ENCODE results near the gene ADRA1B. TPM values are rescaled to one million over a fixed set of nuclear protein-coding genes. Genes with fewer than 3 reads are reported as not detected.

Gene ADRA1B
- total and polyA plus RNA-seq, 2 of the 8 experiments (the other 6 are each of a cell fraction or from before 2014, with no cell fraction given): not detected

DNA sequence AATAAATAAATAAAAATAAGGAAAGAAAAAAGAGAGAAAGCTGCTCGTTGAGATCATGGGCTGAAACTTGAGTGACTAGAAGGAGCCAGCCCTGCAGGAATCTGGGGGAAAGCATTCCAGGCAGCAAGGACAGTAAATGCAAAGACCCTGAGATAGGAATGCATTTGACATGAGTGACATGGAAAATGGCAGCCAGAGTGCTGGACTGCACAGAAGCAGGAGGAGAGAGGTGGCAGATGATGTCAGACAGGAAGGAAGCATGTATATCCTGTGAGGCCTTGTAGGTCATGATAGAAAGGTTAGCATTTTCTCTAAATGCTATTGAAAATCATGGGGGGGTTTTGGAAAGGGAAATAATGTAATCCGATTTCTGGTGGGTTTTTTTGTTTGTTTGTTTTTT is 29.1 kb downstream of the ADRA1B start:
- 78% methylated on average over 2 of the region's 2 CpGs; no CpG with 5 or more reads in 1 of the 2 experiments for WGBS, 2 experiments (ENCODE audit: extremely low coverage in 1 of 2, insufficient coverage in 1 of 2, insufficient read length in 1 of 2, insufficient replicate concordance in 2 of 2, low coverage in 1 of 2, low lambda C conversion rate in 2 of 2, missing lambda C conversion rate in 1 of 2)
- ChIA-PET POLR2A (ENCODE audit: partially characterized antibody) (no interaction called here), CTCF (ENCODE audit: partially characterized antibody) (interaction anchor here (1.0 to 1.1 kb wide), 2 partner anchors 10 to 46 kb away, joined by 3 read pairs; no protein-coding TSS in a partner anchor)
- H3K79me1 ChIP-seq (ENCODE audit: low read depth, low read length): no peaks in the 10 kb centered on the region
- no peak overlapping the region for H2BK12ac ChIP-seq (ENCODE audit: low read depth, low read length)
- H3K23me2 ChIP-seq (ENCODE audit: low read depth, low read length): no peaks in the 10 kb centered on the region
- H2BK120ac ChIP-seq (replicated peaks; ENCODE audit: low read depth, low read length): no peak overlapping the region
- no peaks in the 10 kb centered on the region for H3K4me1 ChIP-seq (replicated peaks in 1 of 4; ENCODE audit: control insufficient read depth in 3 of 4, insufficient read depth in 4 of 4, low read length in 3 of 4)
- DNase-seq (ENCODE audit: low read depth in 1 of 2, low spot score in 2 of 2): no peak
- H3K4me2 ChIP-seq (ENCODE audit: insufficient read depth in 1 of 2, low read depth in 2 of 2, low read length in 2 of 2): no peak overlapping the region
- H4K20me1 ChIP-seq (replicated peaks in 1 of 2; ENCODE audit: control insufficient read depth in 1 of 2, insufficient read depth in 2 of 2, low read length in 2 of 2): no peaks in the 10 kb centered on the region
- no peak overlapping the region for H4K8ac ChIP-seq (ENCODE audit: extremely low read depth, insufficient read depth, low read length)
- no peak overlapping the region for H4K5ac ChIP-seq (ENCODE audit: insufficient read length, low read depth, low read length)
- H3K23ac ChIP-seq (ENCODE audit: insufficient read length): no peak overlapping the region
- H3K4me3 ChIP-seq (ENCODE audit: extremely low read depth in 1 of 4, insufficient read depth in 2 of 4, low read depth in 3 of 4, low read length in 4 of 4): no peak overlapping the region
- H3K18ac ChIP-seq (ENCODE audit: extremely low read depth, low read length): no peak overlapping the region
- no peak overlapping the region for H2AK5ac ChIP-seq (ENCODE audit: low read depth, low read length)
- H3K4ac ChIP-seq (replicated peaks; ENCODE audit: insufficient read length, low read depth, low read length): no peak overlapping the region
- H3K27me3 ChIP-seq (replicated peaks in 1 of 4; ENCODE audit: control insufficient read depth in 3 of 4, extremely low read depth in 1 of 4, insufficient read depth in 3 of 4, low read length in 3 of 4): peaks cover 0 to 1% (median 0%) of the 10 kb centered on the region in 4 experiments; a peak in 1 of 7 replicates
- no peaks in the 10 kb centered on the region for H3K36me3 ChIP-seq (ENCODE audit: control insufficient read depth in 2 of 4, insufficient read depth in 4 of 4, low read length in 3 of 4)
- no peak overlapping the region for H2BK15ac ChIP-seq (ENCODE audit: low read length)
- H2BK20ac ChIP-seq (ENCODE audit: low read length): no peak overlapping the region
- H3K79me2 ChIP-seq (ENCODE audit: control insufficient read depth in 1 of 2, insufficient read depth in 2 of 2, low read length in 2 of 2): no peaks in the 10 kb centered on the region
- no peak overlapping the region for H3K56ac ChIP-seq (replicated peaks; ENCODE audit: insufficient read length, low read depth, low read length)
- H4K91ac ChIP-seq (replicated peaks; ENCODE audit: insufficient read length, low read length): no peak overlapping the region
- H3K9ac ChIP-seq (replicated peaks in 1 of 4; ENCODE audit: extremely low read depth in 1 of 4, low read depth in 3 of 4, low read length in 3 of 4): no peak overlapping the region; a peak in 1 of 7 replicates
- no peaks in the 10 kb centered on the region for H3K9me3 ChIP-seq (ENCODE audit: insufficient read depth in 2 of 2, low read depth in 1 of 2, low read length in 1 of 2)
- no peak overlapping the region for H2AFZ ChIP-seq (ENCODE audit: low read length)
- no peak overlapping the region for H2BK5ac ChIP-seq (ENCODE audit: low read depth, low read length)
- no peak for FAIRE-seq
- H3K14ac ChIP-seq (ENCODE audit: insufficient read length): no peak overlapping the region
- no peak overlapping the region for H3K27ac ChIP-seq (ENCODE audit: low read depth, low read length)
- TF ChIP-seq RNF2 (IDR thresholded peaks at IDR 0.05; ENCODE audit: borderline replicate concordance, low read depth, low read length, missing control alignments, poor library complexity, severe bottlenecking) (no peak), FOSL1 (IDR thresholded peaks at IDR 0.05; ENCODE audit: insufficient read depth, low read depth, low read length) (no peak), SIX5 (IDR thresholded peaks at IDR 0.05; ENCODE audit: low read depth, low read length) (no peak), SIN3A (conservative IDR thresholded peaks at IDR 0.05 in 1 of 2, IDR thresholded peaks at IDR 0.05 in 1 of 2; ENCODE audit: low read depth in 1 of 2, low read length in 2 of 2) (no peak), TAF7 (optimal IDR thresholded peaks at IDR 0.05; ENCODE audit: borderline replicate concordance, low read depth, low read length) (no peak), EGR1 (IDR thresholded peaks at IDR 0.05; ENCODE audit: borderline replicate concordance, low read depth, low read length) (no peak)
